ENCODE results near the gene SPTLC2. TPM values are rescaled to one million over a fixed set of nuclear protein-coding genes. Genes with fewer than 3 reads are reported as not detected.
"Not testable (repeated sequence)": the region's sequence is repeated elsewhere in the genome, so short reads cannot be mapped to it uniquely, and the experiment has no call there.

SPTLC2 gene
- total RNA-seq, 2 donors from 2014 or later: 22.6 to 25.3 TPM

GRCh38 chr14:77543240-77543551 is 73.2 kb downstream of the SPTLC2 start:
- H3K4me3 ChIP-seq: no peak overlapping the region
- ATAC-seq (ENCODE audit: insufficient number of reproducible peaks, low FRiP score, low read depth) (no peak), DNase-seq (ENCODE audit: low spot score) (no peak)
- H3K27ac ChIP-seq: peak overlapping the region; percentile 12 to 57
- no peaks in the 10 kb centered on the region for H3K36me3 ChIP-seq
- no peaks in the 10 kb centered on the region for H3K27me3 ChIP-seq (replicated peaks; ENCODE audit: insufficient read depth)
- no peaks in the 10 kb centered on the region for H3K9me3 ChIP-seq
- TF ChIP-seq CTCF (IDR thresholded peaks at IDR 0.05): no peak
- H3K4me1 ChIP-seq (ENCODE audit: control insufficient read depth in 1 of 2, low read depth in 2 of 2): peaks cover 24 to 27% of the 10 kb centered on the region in 2 donors

- ATAC-seq (ENCODE audit: insufficient number of reproducible peaks, low FRiP score, low read depth) (no peak), DNase-seq (ENCODE audit: low spot score) (no peak)
- Histone ChIP-seq H3K27me3 (replicated peaks; ENCODE audit: insufficient read depth) (no peaks in the 10 kb centered on the region), H3K4me1 (ENCODE audit: control insufficient read depth in 1 of 2, low read depth in 2 of 2) (peaks cover 24 to 27% of the 10 kb centered on the region in 2 donors), H3K9me3 (no peaks in the 10 kb centered on the region), H3K36me3 (no peaks in the 10 kb centered on the region), H3K27ac (peak overlapping the region; percentile 12 to 57), H3K4me3 (peak overlapping the region; percentile 13)
- no peak for TF ChIP-seq CTCF (IDR thresholded peaks at IDR 0.05)
These were observed 73.8 kb downstream of the SPTLC2 start for GRCh38 chr14:77542421-77543239.

- ATAC-seq (ENCODE audit: insufficient number of reproducible peaks, low FRiP score, low read depth): no peak
- Histone ChIP-seq H3K36me3 (no peaks in the 10 kb centered on the region), H3K9me3 (no peaks in the 10 kb centered on the region), H3K4me3 (peak overlapping the region; percentile 13), H3K4me1 (ENCODE audit: control insufficient read depth in 1 of 2, low read depth in 2 of 2) (peaks cover 24 to 27% of the 10 kb centered on the region in 2 donors), H3K27me3 (replicated peaks; ENCODE audit: insufficient read depth) (no peaks in the 10 kb centered on the region), H3K27ac (peak overlapping the region; percentile 12 to 57)
- DNase-seq (ENCODE audit: low spot score): no peak
- TF ChIP-seq CTCF (IDR thresholded peaks at IDR 0.05): no peak
These were observed 74.5 kb downstream of the SPTLC2 start for GRCh38 chr14:77541905-77542304.

GRCh38 chr14:77536951-77537350 is 79.5 kb downstream of the SPTLC2 start:
- H3K27me3 ChIP-seq (replicated peaks; ENCODE audit: insufficient read depth); H3K4me1 ChIP-seq (ENCODE audit: control insufficient read depth in 1 of 2, low read depth in 2 of 2); H3K27ac ChIP-seq; H3K9me3 ChIP-seq; DNase-seq (ENCODE audit: low spot score); H3K36me3 ChIP-seq; H3K4me3 ChIP-seq; ATAC-seq (ENCODE audit: insufficient number of reproducible peaks, low FRiP score, low read depth): not testable (repeated sequence)

GRCh38 chr14:77531071-77531470 is 85.4 kb downstream of the SPTLC2 start:
- no peak overlapping the region for H3K27ac ChIP-seq
- H3K4me1 ChIP-seq (ENCODE audit: control insufficient read depth in 1 of 2, low read depth in 2 of 2): peaks cover 3 to 8% of the 10 kb centered on the region in 2 donors
- no peaks in the 10 kb centered on the region for H3K27me3 ChIP-seq (replicated peaks; ENCODE audit: insufficient read depth)
- no peak for TF ChIP-seq CTCF (IDR thresholded peaks at IDR 0.05)
- H3K9me3 ChIP-seq: no peaks in the 10 kb centered on the region
- no peak for ATAC-seq (ENCODE audit: insufficient number of reproducible peaks, low FRiP score, low read depth)
- peaks cover 3% of the 10 kb centered on the region for H3K36me3 ChIP-seq
- DNase-seq (ENCODE audit: low spot score): no peak
- H3K4me3 ChIP-seq: no peak overlapping the region

- Histone ChIP-seq H3K9me3 (no peaks in the 10 kb centered on the region), H3K36me3 (peaks cover 3% of the 10 kb centered on the region), H3K4me1 (ENCODE audit: control insufficient read depth in 1 of 2, low read depth in 2 of 2) (peaks cover 5 to 11% of the 10 kb centered on the region in 2 donors), H3K4me3 (no peak overlapping the region), H3K27me3 (replicated peaks; ENCODE audit: insufficient read depth) (no peaks in the 10 kb centered on the region), H3K27ac (no peak overlapping the region)
- TF ChIP-seq CTCF (IDR thresholded peaks at IDR 0.05): no peak
- DNase-seq (ENCODE audit: low spot score) (no peak), ATAC-seq (ENCODE audit: insufficient number of reproducible peaks, low FRiP score, low read depth) (no peak)
These were observed 86.5 kb downstream of the SPTLC2 start for GRCh38 chr14:77529963-77530362.
